GM19035 (cell line): ENCODE data around the gene REEP3.

Source experiments
- ATAC-seq: cut with Tn5 transposase; IDR thresholded peaks from one replicate; pipeline ENCODE4 v1.9.1; 2021; ENCODE audit not compliant: unreplicated experiment

REEP3 gene

DNA sequence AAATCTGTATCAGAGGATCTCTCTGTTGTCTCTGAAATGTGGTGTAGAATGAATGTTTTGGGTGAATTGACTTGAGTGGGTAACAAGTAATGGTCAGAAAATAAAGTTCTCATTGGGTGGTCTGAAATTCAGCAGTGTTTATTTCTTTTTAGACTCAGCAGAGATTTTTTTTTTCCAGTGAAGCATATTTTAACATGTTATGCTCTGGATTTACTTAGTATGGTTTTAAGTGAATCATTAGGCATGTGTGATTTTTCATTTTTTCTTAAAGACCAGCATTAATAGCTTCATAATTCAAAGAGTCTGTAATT is 63.5 kb downstream of the REEP3 start:
- no peak for ATAC-seq

DNA sequence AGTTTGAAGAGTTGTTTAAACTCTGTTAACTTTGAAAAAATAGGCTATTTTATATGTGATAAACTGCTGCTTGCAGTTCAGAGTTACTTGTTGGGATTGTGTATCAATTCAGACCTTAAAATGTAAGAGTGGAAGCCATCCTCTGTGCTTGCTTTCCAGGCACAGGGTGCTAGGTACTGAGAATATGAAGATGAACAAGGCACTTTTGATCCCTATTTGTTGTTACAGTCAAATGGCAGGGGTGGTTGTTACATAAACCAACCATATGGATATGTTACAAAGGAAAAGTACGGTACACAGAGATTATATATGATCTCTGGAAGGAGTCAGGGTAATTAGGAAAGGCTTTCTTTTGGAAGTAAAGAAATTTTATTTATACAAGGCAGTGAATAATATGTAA is 63.8 kb downstream of the REEP3 start:
- ATAC-seq, result no peak

DNA sequence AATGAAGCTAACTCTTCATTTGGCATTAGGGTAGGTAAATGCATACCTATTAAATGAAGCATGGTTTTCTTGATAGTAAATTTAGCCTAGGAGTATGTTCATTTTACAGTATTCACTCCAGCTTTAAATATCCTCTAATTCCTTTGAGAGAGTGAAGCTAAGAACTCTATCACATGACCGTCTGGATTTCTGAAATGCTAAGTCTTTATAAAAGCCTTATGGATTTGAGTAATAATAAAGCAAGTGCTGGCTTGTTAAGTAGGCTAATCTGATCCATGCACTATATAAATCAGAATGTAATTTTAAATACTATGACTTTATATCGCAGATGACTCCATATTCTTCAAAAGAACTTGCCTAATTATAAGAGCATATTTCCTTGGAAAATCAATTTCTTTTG is 64.8 kb downstream of the REEP3 start:
- no peak for ATAC-seq

DNA sequence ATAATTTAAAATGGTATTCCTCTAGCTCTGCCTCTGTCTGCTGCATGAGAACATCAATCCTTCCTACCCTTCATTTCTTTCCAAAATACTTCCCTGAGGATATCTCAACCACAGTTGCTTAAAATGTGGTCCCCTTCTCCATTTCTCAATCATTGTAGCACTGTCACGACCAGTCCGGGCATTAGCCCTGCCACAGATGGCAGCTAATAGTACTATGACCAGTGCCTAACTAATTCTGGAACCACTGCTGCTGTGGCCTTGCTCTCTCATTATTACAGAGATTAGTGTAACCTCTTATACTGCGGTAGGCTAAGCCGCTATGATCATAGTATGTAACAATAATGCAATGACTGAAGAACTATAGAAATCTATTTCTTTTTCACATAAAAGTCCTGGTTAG is 66.0 kb downstream of the REEP3 start:
- no peak for ATAC-seq

DNA sequence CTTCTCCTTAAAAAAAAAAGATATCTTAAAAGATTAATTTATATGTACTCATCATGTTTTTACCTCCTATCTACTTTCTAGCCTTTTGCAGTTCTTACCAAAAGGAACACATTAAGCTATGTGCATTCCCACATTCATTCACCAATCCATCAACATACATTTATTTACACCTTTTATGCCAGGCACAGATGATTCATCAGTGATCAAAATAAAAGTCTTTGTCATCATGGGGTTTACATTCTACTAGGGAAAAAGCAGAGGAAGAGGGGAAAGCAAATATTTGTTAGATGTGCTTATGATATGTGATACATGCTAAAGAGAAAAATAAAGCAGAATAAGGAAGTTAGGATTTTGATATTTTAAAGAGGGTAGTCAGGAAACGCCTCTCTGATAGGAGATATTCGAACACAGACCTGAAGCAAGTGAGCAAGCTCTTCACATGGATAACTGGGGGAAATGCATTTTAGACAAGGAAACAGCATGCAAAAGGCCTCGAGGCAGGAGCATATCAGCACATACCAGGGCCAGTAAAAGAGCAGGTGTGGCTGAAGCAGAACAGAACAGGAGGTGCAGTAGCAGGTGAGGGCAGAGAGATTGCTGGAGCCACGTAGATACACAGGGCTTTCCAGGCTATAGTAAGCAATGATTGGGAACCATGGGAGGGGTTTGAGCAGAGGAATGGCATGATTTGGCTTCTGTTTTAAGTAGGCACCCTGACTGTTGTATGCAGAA is 67.4 kb downstream of the REEP3 start:
- no peak for ATAC-seq

DNA sequence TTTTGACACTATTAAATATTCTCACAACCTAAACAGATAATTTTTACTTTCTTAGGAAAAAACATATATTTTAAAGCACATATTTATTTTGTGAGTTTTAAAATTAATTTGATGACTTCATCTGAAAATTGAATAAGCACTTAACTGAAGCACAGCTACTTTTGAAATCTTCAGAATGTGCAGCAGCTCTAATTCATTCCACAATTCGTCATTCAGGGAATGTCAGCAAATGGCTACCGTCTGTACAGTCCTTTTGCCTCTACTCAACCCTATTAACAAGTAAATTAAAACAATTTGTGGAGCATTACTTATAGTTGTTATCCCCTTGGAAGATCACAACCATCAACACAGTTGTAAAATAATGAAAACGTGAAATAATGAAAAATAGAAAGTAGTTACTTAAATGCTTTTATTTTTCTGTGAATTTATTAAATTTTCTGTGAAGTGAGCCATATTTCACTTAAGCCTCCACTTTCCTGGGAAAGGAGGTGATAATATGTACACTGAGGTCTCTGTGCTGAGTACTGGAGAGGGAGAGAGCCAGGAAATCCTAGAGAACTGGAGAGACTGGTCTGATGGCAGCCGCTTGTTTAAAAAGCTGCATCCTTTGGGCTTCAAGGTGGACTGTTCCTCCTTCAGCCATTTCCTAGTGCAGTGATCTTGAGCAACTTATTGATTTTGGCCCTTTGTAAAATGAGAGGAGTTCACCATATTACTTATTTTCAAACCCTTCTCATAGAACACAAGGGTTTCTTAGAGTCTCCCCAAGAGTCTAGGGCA is 70.6 kb downstream of the REEP3 start:
- no peak for ATAC-seq

DNA sequence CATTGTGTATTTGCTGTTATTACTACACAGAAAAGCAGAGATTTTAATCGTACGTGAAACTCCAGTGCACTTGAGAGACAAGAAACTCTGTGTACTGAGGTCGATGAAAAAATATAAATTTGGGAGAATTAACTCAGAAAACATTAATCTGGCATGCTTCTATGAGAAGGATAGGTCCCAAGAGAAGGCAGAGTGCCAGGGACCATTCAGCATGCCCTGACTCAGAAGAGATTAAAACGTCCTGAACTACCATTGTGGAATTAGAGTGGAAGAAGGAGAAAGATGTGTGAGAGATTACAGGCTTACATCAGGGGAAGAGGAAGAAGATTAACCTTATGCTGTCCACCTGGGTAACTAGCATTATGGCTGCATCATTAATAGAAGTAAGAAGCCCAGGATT is 72.4 kb downstream of the REEP3 start:
- no peak for ATAC-seq

DNA sequence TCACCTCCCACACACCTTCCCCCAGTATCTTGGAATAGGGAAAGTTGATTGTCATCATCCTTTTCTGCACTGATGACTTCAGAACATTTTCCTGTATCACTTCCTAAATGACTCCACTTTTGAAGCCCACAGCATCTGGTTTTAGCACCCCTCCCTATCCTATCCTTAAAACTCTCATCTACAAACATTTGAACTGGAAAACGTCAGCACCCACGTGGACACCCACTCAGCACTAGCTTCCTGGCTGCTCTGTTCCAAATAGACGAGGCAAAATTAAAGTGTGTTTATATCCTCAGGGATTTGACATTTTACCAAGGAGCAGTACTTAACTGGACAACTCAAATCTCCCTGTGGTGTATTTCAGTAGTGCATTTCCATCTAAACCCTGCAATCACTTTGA is 73.9 kb downstream of the REEP3 start:
- no peak for ATAC-seq

DNA sequence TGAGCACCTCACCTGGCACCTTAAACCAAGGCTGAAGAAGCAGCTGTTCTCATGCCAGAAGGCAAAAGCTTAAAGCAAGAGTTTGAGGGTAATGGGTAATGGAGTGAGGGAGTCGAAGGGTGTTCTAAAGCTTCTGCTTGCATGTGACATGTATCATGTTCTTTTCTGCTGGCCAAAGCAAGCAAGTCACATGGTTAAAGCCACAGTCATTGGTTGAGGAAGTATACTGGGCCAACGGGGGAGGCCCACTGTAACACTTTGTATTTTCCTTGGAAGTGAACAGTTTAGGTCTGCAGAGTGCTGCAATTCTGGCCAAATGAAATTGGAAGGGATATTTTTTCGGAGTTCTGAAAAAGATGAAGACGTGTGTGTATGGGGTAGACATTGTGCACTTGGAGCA is 75.7 kb downstream of the REEP3 start:
- no peak for ATAC-seq

DNA sequence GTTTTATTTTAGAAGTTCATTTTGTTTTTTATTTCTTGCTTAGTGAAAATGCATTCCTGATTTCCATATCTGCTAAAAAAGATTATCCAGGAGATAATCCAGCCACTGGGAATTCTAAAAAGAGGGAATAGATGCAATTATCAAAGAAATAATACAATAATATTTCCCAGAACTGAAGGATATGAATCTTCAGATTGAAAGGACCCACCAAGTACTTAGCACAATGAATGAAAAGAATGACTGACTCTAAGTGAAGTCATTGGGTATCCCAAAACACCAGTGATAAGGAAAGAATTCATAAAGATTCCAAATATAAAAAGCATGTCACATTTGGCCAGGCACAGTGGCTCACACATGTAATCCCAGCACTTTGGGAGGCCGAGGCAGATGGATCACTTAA is 79.3 kb downstream of the REEP3 start:
- no peak for ATAC-seq

DNA sequence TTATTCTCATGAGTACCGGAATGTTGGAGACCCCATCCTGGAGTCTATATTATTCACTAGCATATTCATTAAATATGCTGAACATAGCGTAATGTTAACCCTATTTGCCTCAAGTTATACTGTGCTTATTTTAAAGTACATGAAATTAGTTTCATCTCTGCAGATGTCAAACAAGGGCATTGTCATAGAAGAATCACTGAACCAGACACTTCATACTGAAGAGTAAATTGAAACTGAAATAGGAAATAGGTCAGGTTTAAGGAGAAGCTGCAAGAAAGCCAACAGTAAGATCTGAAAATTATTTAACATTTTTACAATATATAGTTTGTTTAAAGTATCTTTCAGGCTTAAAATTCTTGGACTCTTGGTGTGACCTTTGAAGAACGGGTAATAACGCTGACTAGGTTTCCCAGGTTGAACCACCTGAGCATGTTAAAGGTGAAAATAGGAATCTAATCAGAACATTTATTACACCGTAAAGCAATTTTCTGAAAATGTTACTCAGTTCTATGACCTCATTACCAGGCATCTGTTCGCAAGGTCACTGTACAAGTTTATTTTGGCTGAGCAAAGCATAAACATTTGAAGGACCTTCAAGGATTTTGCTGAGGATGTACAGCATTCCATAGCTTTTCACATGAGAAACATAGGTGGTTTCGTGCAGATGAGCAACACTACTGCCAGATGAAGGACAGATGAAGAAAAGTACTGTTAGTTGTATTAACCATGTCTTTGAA is 82.7 kb downstream of the REEP3 start:
- no peak for ATAC-seq

DNA sequence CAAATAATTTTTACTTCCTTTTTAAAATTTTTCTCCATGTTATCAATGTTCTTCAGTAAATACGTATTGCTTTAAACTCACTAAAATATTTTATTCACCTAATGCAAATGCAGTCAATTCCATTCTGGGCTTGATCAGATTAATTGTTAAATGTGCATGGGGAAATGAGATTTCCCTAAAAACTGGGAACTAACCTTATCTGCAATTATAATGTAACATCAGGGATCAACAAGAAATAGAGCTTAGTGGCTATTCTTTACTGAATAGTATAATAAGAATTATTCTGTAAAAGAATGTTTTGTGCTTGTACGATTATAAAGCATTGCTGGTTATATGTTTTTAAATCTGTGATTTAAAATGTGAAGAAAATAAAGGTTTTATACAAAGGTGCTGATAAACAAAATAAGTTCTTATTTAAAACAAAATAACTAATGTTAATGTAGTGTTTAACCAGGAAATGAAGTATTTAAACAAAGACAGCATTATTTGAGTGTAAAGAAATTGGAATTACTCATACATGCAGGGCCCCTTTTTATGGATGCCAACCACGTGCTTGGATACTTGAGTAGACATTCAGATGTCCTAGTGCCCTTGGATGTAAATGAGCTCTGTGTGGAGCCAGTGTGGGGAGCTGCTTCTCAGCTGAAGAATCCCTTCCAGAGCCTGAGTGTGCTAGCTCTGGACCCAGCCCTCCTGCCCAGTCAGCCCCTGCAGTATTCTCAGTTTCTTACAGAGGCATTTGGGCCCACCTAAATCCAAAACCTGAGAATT is 84.2 kb downstream of the REEP3 start:
- no peak for ATAC-seq

DNA sequence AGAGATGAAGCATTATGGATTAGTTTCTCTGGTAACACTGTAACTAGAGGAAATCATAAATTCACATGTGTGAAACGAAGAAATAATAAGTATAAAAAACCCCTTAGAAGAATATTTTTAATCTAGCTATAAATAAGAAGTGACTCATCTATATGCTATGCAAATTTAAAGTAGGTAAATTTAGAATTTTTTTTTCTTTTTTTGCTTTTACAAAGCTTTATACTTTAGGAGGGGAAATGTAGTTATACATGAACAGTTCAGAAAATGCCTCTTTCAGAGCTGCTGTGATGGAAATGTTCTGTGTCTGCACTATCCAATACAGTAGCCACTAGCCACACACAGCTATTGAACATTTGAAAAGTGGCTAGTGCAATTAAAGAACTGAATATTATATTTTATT is 87.3 kb downstream of the REEP3 start:
- no peak for ATAC-seq

DNA sequence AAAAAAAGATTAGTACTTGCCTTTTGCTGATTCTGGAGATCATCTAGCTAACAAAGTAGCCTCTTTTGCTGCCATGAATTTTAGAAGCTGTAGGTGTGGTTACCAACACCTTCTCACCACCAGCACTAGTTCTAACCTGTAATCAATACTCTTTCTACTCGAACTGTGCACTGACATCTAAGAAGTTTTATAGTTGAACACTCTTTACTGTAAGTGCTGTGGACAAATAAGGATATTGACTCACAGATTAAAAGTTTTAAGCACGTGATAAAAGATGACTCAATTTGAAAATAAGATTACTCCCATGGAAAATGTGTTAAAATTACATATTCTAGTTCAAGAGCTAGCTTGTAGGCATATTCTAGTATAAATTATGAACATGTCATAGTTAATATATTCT is 89.9 kb downstream of the REEP3 start:
- ATAC-seq, result no peak

DNA sequence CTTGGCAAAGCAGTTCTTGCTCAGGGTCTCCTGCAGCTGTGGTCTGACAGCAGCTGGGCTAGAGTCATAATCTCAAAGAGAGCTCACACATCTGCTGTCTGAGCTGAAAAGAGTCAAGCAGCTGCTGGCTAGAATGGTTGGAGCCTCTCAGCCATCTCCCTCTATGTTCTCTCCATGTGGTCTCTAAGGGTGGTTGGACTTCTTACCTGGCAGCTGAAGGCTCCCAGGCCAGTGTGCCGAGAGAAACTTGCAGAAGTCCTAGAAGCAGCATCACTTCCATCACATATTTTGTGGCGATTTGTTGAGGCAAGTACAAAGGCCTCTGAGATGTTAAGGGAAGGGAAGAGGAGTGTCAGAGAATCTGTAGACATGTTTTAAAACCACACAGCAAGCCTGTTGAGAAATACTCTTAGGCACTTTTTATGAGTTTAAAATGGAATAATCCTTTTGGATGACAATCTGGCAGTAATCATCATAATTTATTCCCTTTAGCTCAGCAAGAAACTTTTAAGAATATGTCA is 93.2 kb downstream of the REEP3 start:
- ATAC-seq, result no peak

DNA sequence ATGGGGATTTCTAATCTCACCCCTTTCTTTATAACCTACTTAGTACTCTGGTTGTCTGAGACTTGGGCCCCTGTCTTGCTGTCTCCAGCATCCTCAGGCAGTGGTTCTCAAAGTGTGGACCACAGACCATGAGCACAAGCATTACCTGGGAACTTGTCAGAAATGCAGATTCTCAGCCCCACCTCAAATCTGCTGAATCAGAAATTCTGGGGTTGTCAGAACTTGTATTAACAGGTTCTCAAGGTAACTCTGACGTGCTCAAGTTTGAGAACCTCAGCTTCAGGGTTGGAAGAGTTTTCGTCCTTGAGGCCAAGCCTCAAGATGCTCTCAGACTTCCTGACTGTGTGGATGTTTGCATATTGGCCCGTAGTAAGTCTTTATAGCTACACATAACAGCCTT is 97.4 kb downstream of the REEP3 start:
- no peak for ATAC-seq

DNA sequence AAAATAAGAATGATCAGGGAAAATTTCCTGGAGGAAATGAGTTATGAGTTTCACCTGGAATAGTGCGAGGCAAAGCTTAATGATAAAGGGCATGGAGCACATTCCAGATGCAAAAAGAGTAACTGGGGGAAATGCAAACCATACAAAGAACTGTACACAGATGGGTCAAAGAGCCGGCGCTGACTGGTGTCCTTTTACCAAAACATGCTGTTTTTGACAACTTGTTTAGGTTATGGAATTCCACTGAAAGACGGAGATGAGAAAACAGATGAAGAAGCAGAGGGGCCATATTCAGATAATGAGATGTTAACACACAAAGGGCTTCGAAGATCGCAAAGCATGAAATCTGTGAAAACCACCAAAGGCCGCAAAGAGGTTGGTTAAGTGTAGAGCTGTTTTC is 98.2 kb downstream of the REEP3 start:
- ATAC-seq, result no peak

DNA sequence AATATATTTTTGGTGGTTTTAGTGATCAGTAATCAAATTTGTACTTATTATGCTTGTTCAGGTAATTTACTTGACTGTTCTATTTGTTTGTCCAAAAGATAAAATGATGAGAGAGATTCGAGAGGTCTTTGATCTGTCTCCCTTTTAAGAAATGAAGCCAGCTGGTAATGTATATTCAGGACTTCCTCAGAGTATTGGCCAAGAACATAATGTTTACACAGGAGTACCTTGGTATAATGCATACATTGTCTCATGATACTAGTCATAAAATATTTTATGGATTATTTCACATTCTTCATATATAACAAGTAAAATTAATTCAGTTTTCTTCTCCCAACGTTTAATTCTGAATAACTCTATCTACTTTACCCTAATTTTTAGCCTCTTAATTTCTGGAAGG is 100.9 kb downstream of the REEP3 start:
- ATAC-seq, result no peak

DNA sequence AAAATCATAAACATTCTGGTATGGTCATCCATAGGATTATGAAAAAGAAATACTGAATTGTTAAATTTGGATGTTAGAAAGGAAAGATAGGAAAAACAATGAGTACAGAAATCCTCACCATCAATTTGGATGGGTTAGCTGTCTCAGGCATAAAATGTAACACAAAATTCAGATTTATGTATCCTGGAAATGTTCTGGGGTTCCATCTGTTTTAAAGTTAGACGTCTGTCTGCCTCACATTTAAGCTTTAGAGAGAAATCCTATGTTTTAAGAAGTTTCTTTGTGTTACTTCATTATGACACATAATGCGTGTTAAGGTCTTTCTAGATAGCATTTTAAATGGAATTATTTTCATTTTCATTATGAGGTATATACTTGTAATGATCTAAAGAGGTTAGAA is 103.5 kb downstream of the REEP3 start:
- ATAC-seq, result no peak

DNA sequence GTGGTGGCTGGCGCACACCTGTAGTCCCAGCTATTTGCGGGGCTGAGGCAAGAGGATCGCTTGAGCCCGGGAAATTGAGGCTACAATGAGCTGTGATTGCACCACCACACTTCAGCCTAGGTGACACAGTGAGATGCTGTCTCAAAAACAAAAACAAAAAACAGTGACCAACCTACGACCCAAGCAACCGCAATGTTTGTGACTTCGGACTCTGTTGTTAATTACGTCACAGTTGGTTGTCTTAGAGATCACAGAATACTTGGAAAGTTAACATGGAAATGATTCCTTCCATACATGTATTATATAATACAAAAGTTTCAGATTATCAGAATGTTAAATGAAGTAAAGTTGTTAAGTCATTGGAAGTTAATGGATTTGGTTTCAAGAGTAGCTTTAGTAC is 106.2 kb downstream of the REEP3 start:
- ATAC-seq, result no peak

DNA sequence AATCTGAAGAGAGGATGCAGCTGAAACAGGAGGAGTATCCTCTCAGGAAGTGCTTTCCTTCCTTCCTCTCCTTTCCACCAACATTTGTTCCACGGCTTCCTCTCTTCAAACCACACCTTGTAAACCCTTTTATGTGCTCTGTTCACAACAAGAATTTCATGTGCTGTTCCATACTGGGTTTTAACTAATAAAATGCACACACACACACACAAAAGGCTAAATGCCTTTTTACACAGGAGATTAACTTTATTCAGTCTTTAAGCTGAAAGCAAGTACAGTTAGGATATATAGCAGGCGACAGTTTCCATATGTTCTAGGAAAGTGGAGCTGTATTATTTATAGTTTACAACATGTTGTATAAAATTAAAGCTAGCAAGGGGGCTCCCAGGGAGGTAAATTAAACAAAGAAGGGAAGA is 106.7 kb downstream of the REEP3 start:
- no peak for ATAC-seq
